HepG2 (cell line): ENCODE data around the gene PSMD5. TPM values are rescaled to one million over a fixed set of nuclear protein-coding genes. Genes with fewer than 3 reads are reported as not detected.

ENCODE experiments used
- ASH2L ChIP-seq: fragments of 300-600, 200-600 bp; sonication (generic); IDR thresholded peaks from 2 replicates; pipeline ENCODE4 v1.7.0; 2017; ENCODE audit warnings: low read depth, mild to moderate bottlenecking, moderate library complexity, mixed read lengths, low read length; ENCODE audit not compliant: insufficient read length
- ETV6 ChIP-seq: sonication (generic); formaldehyde crosslinking; conservative IDR thresholded peaks from 2 replicates; pipeline ENCODE4 v1.4.0; 2020; ENCODE audit warnings: missing genetic modification reagents
- FOXC1 ChIP-seq: sonication (generic); formaldehyde crosslinking; IDR thresholded peaks from 2 replicates; pipeline ENCODE4 v1.8.0; 2022; ENCODE audit warnings: mild to moderate bottlenecking, missing genetic modification reagents, borderline replicate concordance
- GFI1 ChIP-seq: sonication (generic); formaldehyde crosslinking; IDR thresholded peaks from 2 replicates; pipeline ENCODE4 v1.5.0; 2020; ENCODE audit warnings: missing genetic modification reagents, mild to moderate bottlenecking, borderline replicate concordance
- NFYC ChIP-seq: IDR thresholded peaks from 2 replicates; pipeline ENCODE4 v1.6.1; 2016; ENCODE audit warnings: missing genetic modification reagents, missing compliant biosample characterization
- REXO4 ChIP-seq: sonication (generic); formaldehyde crosslinking; IDR thresholded peaks from 2 replicates; pipeline ENCODE4 v1.8.0; 2022; ENCODE audit warnings: missing genetic modification reagents, mild to moderate bottlenecking, borderline replicate concordance
- STAT5B ChIP-seq: sonication (generic); formaldehyde crosslinking; IDR thresholded peaks from 2 replicates; pipeline ENCODE4 v1.4.0; 2020; ENCODE audit warnings: missing genetic modification reagents
- ZBTB42 ChIP-seq: sonication (generic); formaldehyde crosslinking; IDR thresholded peaks from 2 replicates; pipeline ENCODE4 v1.5.0; 2020; ENCODE audit warnings: mild to moderate bottlenecking, missing genetic modification reagents
- ZFX ChIP-seq: sonication (generic); formaldehyde crosslinking; IDR thresholded peaks from 2 replicates; pipeline ENCODE4 v1.4.0; 2020; ENCODE audit warnings: mild to moderate bottlenecking, low read depth, missing genetic modification reagents, moderate library complexity
- ZMYM2 ChIP-seq: sonication (generic); formaldehyde crosslinking; IDR thresholded peaks from 2 replicates; pipeline ENCODE4 v1.8.0; 2022; ENCODE audit warnings: mild to moderate bottlenecking, missing genetic modification reagents
- ZNF260 ChIP-seq: sonication (generic); formaldehyde crosslinking; IDR thresholded peaks from 2 replicates; pipeline ENCODE4 v1.4.0; 2020; ENCODE audit warnings: missing genetic modification reagents, low read depth, mild to moderate bottlenecking, borderline replicate concordance
- ZNF263 ChIP-seq: sonication (generic); formaldehyde crosslinking; IDR thresholded peaks from 2 replicates; pipeline ENCODE4 v1.4.0; 2020; ENCODE audit warnings: missing genetic modification reagents
- ZNF292 ChIP-seq: sonication (generic); formaldehyde crosslinking; IDR thresholded peaks from 2 replicates; pipeline ENCODE4 v1.8.1; 2022; ENCODE audit warnings: mild to moderate bottlenecking, low read depth, missing genetic modification reagents, borderline replicate concordance
- ZNF430 ChIP-seq: sonication (generic); formaldehyde crosslinking; IDR thresholded peaks from 2 replicates; pipeline ENCODE4 v1.9.0; 2021; ENCODE audit warnings: mild to moderate bottlenecking, missing genetic modification reagents
- polyA plus RNA-seq, 8 experiments: library from polyadenylated mRNA; depleted of rRNA in 3 of 8; stranded (reverse) in 7 of 8; unstranded in 1 of 8; fragments of >200 nt; fragmentation: Illumina TruSeq in 4 of 8; extraction: Trizol in 4 of 8; gene quantifications; 2 replicates each; pipeline versions ENCODE4 v1.2.1 to v1.2.3, GENCODE V29; 2011 to 2016; ENCODE audit warnings: low read depth in 4 of 8, missing spikeins in 1 of 8, mixed read lengths in 1 of 8; ENCODE audit not compliant: insufficient read depth in 1 of 8
- total RNA-seq, 5 experiments: library from RNA; depleted of rRNA; stranded (reverse); fragments of >200 nt; fragmentation: Illumina TruSeq; extraction: Trizol; gene quantifications; 2 replicates each; pipeline ENCODE4 v1.2.3, GENCODE V29; 2016; ENCODE audit warnings: low read depth in 1 of 5
- TF ChIP-seq, protein P1 (sequence below): sonication (generic); formaldehyde crosslinking; IDR thresholded peaks from 2 replicates; pipeline ENCODE4 v1.4.0; 2020; ENCODE audit warnings: missing genetic modification reagents
- TF ChIP-seq, protein P2 (sequence below): fragments of 450-650 bp; IDR thresholded peaks from 2 replicates; pipeline ENCODE4 v1.6.1; 2017
- TF ChIP-seq, protein P3 (sequence below): sonication (generic); formaldehyde crosslinking; IDR thresholded peaks from 2 replicates; pipeline ENCODE4 v1.5.0; 2020; ENCODE audit warnings: missing genetic modification reagents
- TF ChIP-seq, protein P4 (sequence below): conservative IDR thresholded peaks from 2 replicates; pipeline ENCODE4 v1.6.1; 2018; ENCODE audit warnings: missing genetic modification reagents
- TF ChIP-seq, protein P5 (sequence below): sonication (generic); formaldehyde crosslinking; IDR thresholded peaks from 2 replicates; pipeline ENCODE4 v1.5.0; 2020; ENCODE audit warnings: missing genetic modification reagents
- TF ChIP-seq, protein P6 (sequence below): sonication (generic); formaldehyde crosslinking; IDR thresholded peaks from 2 replicates; pipeline ENCODE4 v1.9.0; 2022; ENCODE audit warnings: low read depth, missing genetic modification reagents

PSMD5 gene
- total and polyA plus RNA-seq, 2 of the 13 experiments (the other 11 are each of a cell fraction or from before 2014, with no cell fraction given): 12.7 to 18.1 TPM

DNA sequence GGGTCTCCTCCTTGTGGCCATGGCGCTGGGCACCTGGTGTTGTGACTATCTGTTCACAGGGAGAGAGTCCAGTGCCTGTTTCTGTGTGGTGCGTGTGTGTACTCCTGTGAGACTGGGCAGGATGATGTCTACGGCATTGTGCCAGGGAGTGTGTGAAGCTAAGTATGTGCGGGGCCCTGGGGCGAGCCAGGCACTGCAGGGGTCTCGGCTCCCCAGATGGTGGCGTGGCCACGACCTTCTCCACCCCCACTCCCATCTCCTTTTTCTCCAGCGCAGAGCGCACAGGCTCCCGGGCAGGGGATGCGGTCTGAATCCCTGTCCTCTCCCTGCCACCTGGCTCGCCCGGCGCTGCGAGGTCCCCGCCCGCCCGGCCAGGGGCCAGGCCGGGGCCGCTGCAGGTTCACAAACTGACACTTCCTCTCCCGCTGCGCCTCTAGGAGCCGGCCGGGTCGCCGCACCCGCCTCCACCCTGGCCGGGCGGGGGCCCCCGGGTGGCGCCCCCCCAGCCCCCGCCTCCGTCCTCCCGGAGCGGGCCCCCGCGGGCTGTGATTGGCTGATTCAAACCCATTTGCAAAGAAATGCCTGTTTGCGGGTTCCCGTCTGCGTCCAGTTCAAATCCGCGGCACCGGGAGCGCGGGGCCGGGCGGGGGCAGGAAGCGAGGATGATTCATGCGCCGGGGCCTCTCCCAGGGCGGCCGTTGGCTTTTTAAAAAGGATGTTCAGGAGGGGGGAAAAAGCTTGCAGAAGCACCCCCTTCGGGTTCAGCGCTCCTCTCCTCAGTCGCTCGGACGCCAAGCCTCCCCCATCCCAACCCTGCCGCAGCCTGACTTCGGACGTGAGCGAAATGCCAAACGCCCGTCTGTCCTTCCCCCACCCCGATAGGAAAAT is 33.5 kb upstream of the PSMD5 start (continued):
- TF ChIP-seq, protein P1, sequence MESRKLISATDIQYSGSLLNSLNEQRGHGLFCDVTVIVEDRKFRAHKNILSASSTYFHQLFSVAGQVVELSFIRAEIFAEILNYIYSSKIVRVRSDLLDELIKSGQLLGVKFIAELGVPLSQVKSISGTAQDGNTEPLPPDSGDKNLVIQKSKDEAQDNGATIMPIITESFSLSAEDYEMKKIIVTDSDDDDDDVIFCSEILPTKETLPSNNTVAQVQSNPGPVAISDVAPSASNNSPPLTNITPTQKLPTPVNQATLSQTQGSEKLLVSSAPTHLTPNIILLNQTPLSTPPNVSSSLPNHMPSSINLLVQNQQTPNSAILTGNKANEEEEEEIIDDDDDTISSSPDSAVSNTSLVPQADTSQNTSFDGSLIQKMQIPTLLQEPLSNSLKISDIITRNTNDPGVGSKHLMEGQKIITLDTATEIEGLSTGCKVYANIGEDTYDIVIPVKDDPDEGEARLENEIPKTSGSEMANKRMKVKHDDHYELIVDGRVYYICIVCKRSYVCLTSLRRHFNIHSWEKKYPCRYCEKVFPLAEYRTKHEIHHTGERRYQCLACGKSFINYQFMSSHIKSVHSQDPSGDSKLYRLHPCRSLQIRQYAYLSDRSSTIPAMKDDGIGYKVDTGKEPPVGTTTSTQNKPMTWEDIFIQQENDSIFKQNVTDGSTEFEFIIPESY (CRISPR knock-in tag): no peak
- no peak for TF ChIP-seq ZMYM2
- TF ChIP-seq FOXC1: peak; percentile 52; the same call in 1 of the 2 replicates
- TF ChIP-seq ZNF292 (CRISPR knock-in tag): no peak
- TF ChIP-seq ZNF430 (CRISPR knock-in tag): 0 out of 2 replicates have a peak, but pooled peaks have one; percentile 59
- TF ChIP-seq ZNF260: no peak
- peak; percentile 60 for TF ChIP-seq ZFX (CRISPR knock-in tag)
- TF ChIP-seq, protein P2, sequence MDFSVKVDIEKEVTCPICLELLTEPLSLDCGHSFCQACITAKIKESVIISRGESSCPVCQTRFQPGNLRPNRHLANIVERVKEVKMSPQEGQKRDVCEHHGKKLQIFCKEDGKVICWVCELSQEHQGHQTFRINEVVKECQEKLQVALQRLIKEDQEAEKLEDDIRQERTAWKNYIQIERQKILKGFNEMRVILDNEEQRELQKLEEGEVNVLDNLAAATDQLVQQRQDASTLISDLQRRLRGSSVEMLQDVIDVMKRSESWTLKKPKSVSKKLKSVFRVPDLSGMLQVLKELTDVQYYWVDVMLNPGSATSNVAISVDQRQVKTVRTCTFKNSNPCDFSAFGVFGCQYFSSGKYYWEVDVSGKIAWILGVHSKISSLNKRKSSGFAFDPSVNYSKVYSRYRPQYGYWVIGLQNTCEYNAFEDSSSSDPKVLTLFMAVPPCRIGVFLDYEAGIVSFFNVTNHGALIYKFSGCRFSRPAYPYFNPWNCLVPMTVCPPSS: no peak
- TF ChIP-seq ZNF263: peak; percentile 27; the same call in 1 of the 2 replicates
- TF ChIP-seq, protein P3, sequence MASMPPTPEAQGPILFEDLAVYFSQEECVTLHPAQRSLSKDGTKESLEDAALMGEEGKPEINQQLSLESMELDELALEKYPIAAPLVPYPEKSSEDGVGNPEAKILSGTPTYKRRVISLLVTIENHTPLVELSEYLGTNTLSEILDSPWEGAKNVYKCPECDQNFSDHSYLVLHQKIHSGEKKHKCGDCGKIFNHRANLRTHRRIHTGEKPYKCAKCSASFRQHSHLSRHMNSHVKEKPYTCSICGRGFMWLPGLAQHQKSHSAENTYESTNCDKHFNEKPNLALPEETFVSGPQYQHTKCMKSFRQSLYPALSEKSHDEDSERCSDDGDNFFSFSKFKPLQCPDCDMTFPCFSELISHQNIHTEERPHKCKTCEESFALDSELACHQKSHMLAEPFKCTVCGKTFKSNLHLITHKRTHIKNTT (CRISPR knock-in tag): no peak
- TF ChIP-seq ETV6: no peak
- no peak for TF ChIP-seq ZBTB42 (CRISPR knock-in tag)
- TF ChIP-seq, protein P4, sequence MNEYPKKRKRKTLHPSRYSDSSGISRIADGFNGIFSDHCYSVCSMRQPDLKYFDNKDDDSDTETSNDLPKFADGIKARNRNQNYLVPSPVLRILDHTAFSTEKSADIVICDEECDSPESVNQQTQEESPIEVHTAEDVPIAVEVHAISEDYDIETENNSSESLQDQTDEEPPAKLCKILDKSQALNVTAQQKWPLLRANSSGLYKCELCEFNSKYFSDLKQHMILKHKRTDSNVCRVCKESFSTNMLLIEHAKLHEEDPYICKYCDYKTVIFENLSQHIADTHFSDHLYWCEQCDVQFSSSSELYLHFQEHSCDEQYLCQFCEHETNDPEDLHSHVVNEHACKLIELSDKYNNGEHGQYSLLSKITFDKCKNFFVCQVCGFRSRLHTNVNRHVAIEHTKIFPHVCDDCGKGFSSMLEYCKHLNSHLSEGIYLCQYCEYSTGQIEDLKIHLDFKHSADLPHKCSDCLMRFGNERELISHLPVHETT (CRISPR knock-in tag): peak; percentile 90
- TF ChIP-seq ASH2L: peak; percentile 58
- TF ChIP-seq, protein P5, sequence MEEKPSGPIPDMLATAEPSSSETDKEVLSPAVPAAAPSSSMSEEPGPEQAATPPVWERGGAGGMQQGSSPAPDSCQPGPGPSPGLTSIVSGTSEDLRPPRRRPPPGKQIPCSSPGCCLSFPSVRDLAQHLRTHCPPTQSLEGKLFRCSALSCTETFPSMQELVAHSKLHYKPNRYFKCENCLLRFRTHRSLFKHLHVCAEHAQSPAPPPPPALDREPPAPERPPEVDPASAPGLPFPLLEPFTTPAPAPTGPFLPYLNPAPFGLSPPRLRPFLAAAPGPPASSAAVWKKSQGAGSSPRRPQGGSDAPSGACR (CRISPR knock-in tag): no peak
- TF ChIP-seq STAT5B (CRISPR knock-in tag): no peak
- TF ChIP-seq, protein P6, sequence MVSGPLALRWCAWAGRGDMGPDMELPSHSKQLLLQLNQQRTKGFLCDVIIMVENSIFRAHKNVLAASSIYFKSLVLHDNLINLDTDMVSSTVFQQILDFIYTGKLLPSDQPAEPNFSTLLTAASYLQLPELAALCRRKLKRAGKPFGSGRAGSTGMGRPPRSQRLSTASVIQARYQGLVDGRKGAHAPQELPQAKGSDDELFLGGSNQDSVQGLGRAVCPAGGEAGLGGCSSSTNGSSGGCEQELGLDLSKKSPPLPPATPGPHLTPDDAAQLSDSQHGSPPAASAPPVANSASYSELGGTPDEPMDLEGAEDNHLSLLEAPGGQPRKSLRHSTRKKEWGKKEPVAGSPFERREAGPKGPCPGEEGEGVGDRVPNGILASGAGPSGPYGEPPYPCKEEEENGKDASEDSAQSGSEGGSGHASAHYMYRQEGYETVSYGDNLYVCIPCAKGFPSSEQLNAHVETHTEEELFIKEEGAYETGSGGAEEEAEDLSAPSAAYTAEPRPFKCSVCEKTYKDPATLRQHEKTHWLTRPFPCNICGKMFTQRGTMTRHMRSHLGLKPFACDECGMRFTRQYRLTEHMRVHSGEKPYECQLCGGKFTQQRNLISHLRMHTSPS (CRISPR knock-in tag): peak; percentile 47; the same call in 1 of the 2 replicates
- peak; percentile 78 for TF ChIP-seq NFYC (CRISPR knock-in tag)
- no peak for TF ChIP-seq REXO4 (CRISPR knock-in tag)
- TF ChIP-seq GFI1: peak; percentile 13; the same call in 1 of the 2 replicates
